HCT116 (cell line): ENCODE data around the gene NOC2L. TPM values are rescaled to one million over a fixed set of nuclear protein-coding genes. Genes with fewer than 3 reads are reported as not detected.

Source experiments
- ATAC-seq: fragments of 200-7000 bp; cut with Tn5 transposase; 2 replicates; pipeline ENCODE4 v1.9.1; 2020; ENCODE audit warnings: mild to moderate bottlenecking, moderate library complexity
- BruUV-seq: library from RNA; stranded (reverse); fragments of 400-500 nt; replicated peaks from 2 replicates; lab custom pipeline; 2021; lab: Mats Ljungman, UMichigan
- CTCF ChIA-PET: fragments of 300-600 bp; sonication (Branson Sonifier 250); formaldehyde crosslinking; loops from one replicate; lab custom pipeline; 2021; ENCODE audit warnings: antibody characterized with exemption; lab: Charles Lee
- POLR2A ChIA-PET: fragments of 300-600, 350-600 bp; sonication (Branson Sonifier 250); formaldehyde crosslinking; loops from one replicate; lab custom pipeline; 2021; ENCODE audit warnings: antibody characterized with exemption; lab: Charles Lee
- RAD21 ChIA-PET, 2 experiments: fragments of 300-600 bp; sonication (Branson Sonifier 250); formaldehyde crosslinking; loops; one replicate each; lab custom pipeline; 2023; ENCODE audit warnings: low total read pairs in 2 of 2; ENCODE audit not compliant: uncharacterized antibody in 2 of 2, unreplicated experiment in 2 of 2, low non-redundant PET in 1 of 2; lab: Charles Lee
- DNase-seq: peaks from one replicate; pipeline ENCODE4 v3.0.0-alpha.2; 2010; ENCODE audit warnings: low read depth, low spot score
- H2AFZ ChIP-seq: fragments of 200-600 bp; shearing (Covaris generic), sonication (generic); 2 replicates; pipeline ENCODE4 v1.6.1; 2017; ENCODE audit warnings: low read depth, mixed run types, mixed read lengths, antibody characterized with exemption, low read length; ENCODE audit not compliant: poor library complexity, severe bottlenecking
- H3K27ac ChIP-seq: 2 replicates; pipeline ENCODE4 v1.5.1; 2012; ENCODE audit warnings: low read depth, low read length
- H3K27me3 ChIP-seq: fragments of 200-600 bp; sonication (generic); 2 replicates; pipeline ENCODE4 v1.6.1; 2016; ENCODE audit warnings: mixed run types, low read length, mixed read lengths; ENCODE audit not compliant: insufficient read depth
- H3K36me3 ChIP-seq, 2 experiments: fragments of 200-500 bp in 1 of 2; fragments of 200-600 bp in 1 of 2; sonication (Bioruptor generic) in 1 of 2; sonication (generic) in 1 of 2; 2 replicates each; pipeline versions ENCODE4 v1.5.1 to v1.6.1; 2014 to 2016; ENCODE audit warnings: low read length in 2 of 2, inconsistent platforms in 1 of 2, mixed read lengths in 1 of 2, mixed run types in 1 of 2; ENCODE audit not compliant: insufficient read depth in 2 of 2, control insufficient read depth in 1 of 2
- H3K4me1 ChIP-seq, 2 experiments: fragments of 200-600 bp in 1 of 2; sonication (generic) in 1 of 2; 2 replicates each; pipeline versions ENCODE4 v1.5.1 to v1.6.1; 2012 to 2017; ENCODE audit warnings: low read length in 2 of 2, inconsistent platforms in 1 of 2, mild to moderate bottlenecking in 1 of 2, mixed read lengths in 1 of 2, mixed run types in 1 of 2, moderate library complexity in 1 of 2; ENCODE audit not compliant: insufficient read depth in 2 of 2, control insufficient read depth in 1 of 2
- H3K4me2 ChIP-seq: fragments of 200-600 bp; sonication (generic); 2 replicates; pipeline ENCODE4 v1.6.1; 2017; ENCODE audit warnings: mixed run types, low read length, mixed read lengths
- H3K4me3 ChIP-seq, 2 experiments: fragments of 200-600 bp in 1 of 2; sonication (generic) in 1 of 2; replicated peaks in 1 of 2; 2 replicates each; pipeline ENCODE4 v1.5.1; 2011 to 2016; ENCODE audit warnings: low read length in 2 of 2, control low read depth in 1 of 2, low read depth in 1 of 2, mild to moderate bottlenecking in 1 of 2, mixed read lengths in 1 of 2, mixed run types in 1 of 2
- H3K79me2 ChIP-seq: fragments of 200-600 bp; sonication (generic); 2 replicates; pipeline ENCODE4 v1.6.1; 2017; ENCODE audit warnings: mild to moderate bottlenecking, mixed run types, low read length, moderate library complexity, mixed read lengths; ENCODE audit not compliant: insufficient read depth
- H3K9ac ChIP-seq: fragments of 200-600 bp; sonication (generic); 2 replicates; pipeline ENCODE4 v1.6.1; 2016; ENCODE audit warnings: low read length, mixed read lengths
- H3K9me2 ChIP-seq: fragments of 200-600 bp; sonication (generic), shearing (Covaris generic); 2 replicates; pipeline ENCODE4 v1.6.1; 2017; ENCODE audit warnings: mixed run types, mild to moderate bottlenecking, moderate library complexity; ENCODE audit not compliant: insufficient read depth
- H3K9me3 ChIP-seq, 2 experiments: fragments of 200-500 bp in 1 of 2; fragments of 200-600 bp in 1 of 2; sonication (Bioruptor generic) in 1 of 2; sonication (generic) in 1 of 2; 2 replicates each; pipeline ENCODE4 v1.6.1; 2014 to 2017; ENCODE audit warnings: low read length in 2 of 2, mixed read lengths in 2 of 2, inconsistent platforms in 1 of 2, low read depth in 1 of 2, mild to moderate bottlenecking in 1 of 2, mixed run types in 1 of 2, moderate library complexity in 1 of 2; ENCODE audit not compliant: control insufficient read depth in 1 of 2, insufficient read depth in 1 of 2
- H4K20me1 ChIP-seq: fragments of 200-600 bp; sonication (generic), shearing (Covaris generic); 2 replicates; pipeline ENCODE4 v1.6.1; 2017; ENCODE audit warnings: mixed run types, mild to moderate bottlenecking, moderate library complexity; ENCODE audit not compliant: insufficient read depth
- CBX3 ChIP-seq: IDR thresholded peaks from 2 replicates; pipeline ENCODE4 v1.6.1; 2012; ENCODE audit warnings: low read depth
- CEBPB ChIP-seq: IDR thresholded peaks from 2 replicates; pipeline ENCODE4 v1.6.1; 2012; ENCODE audit warnings: low read depth
- EGR1 ChIP-seq: IDR thresholded peaks from 2 replicates; pipeline ENCODE4 v1.6.1; 2012; ENCODE audit warnings: low read depth
- ELF1 ChIP-seq: IDR thresholded peaks from 2 replicates; pipeline ENCODE4 v1.6.1; 2012; ENCODE audit warnings: low read depth, borderline replicate concordance
- FOSL1 ChIP-seq: IDR thresholded peaks from 2 replicates; pipeline ENCODE4 v1.6.1; 2012; ENCODE audit warnings: low read depth
- POLR2A ChIP-seq: IDR thresholded peaks from 2 replicates; pipeline ENCODE4 v1.7.0; 2011; ENCODE audit warnings: borderline replicate concordance; ENCODE audit not compliant: insufficient read depth, insufficient read length; ENCODE audit errors: extremely low read depth
- POLR2AphosphoS5 ChIP-seq: IDR thresholded peaks from 2 replicates; pipeline ENCODE4 v1.6.1; 2011; ENCODE audit warnings: mild to moderate bottlenecking, low read depth, low read length, moderate library complexity
- RAD21 ChIP-seq: IDR thresholded peaks from 2 replicates; pipeline ENCODE4 v1.6.1; 2012; ENCODE audit warnings: low read depth, mild to moderate bottlenecking
- REST ChIP-seq: IDR thresholded peaks from 2 replicates; pipeline ENCODE4 v1.6.1; 2012; ENCODE audit warnings: low read depth
- SIN3A ChIP-seq: IDR thresholded peaks from 2 replicates; pipeline ENCODE4 v1.6.1; 2012; ENCODE audit warnings: low read depth
- SP1 ChIP-seq: IDR thresholded peaks from 2 replicates; pipeline ENCODE4 v1.6.1; 2012; ENCODE audit warnings: low read depth
- SRF ChIP-seq: IDR thresholded peaks from 2 replicates; pipeline ENCODE4 v1.6.1; 2012; ENCODE audit warnings: low read depth
- YY1 ChIP-seq: IDR thresholded peaks from 2 replicates; pipeline ENCODE4 v1.6.1; 2011; ENCODE audit warnings: low read length, low read depth, moderate library complexity, mild to moderate bottlenecking; ENCODE audit not compliant: insufficient replicate concordance; ENCODE audit errors: extremely low read depth
- ZNF274 ChIP-seq: fragments of 200-500 bp; sonication (Bioruptor generic); IDR thresholded peaks from 2 replicates; pipeline ENCODE4 v1.6.1; 2014; ENCODE audit warnings: mild to moderate bottlenecking, low read depth, low read length, inconsistent platforms
- intact Hi-C: fragments of 100-400 bp; cut with micrococcal nuclease; formaldehyde crosslinking; loops from 2 replicates; pipeline ENCODE4 v1.10.0; 2022
- total RNA-seq: library from RNA; stranded (reverse); gene quantifications from one replicate; pipeline ENCODE4 v1.2.1, GENCODE V29; 2021; ENCODE audit not compliant: unreplicated experiment
- TF ChIP-seq, protein P1 (sequence below): IDR thresholded peaks from 2 replicates; pipeline ENCODE4 v1.6.1; 2012

NOC2L gene
- total RNA-seq, 1 experiment from 2014 or later, result 260 TPM

GRCh38 chr1:935751-936231 lies 23.3 kb downstream of the NOC2L start:
- H3K79me2 ChIP-seq, result no peaks in the 10 kb centered on the region
- no peaks in the 10 kb centered on the region for H3K9me3 ChIP-seq
- H2AFZ ChIP-seq, result no peak overlapping the region
- no peaks in the 10 kb centered on the region for H4K20me1 ChIP-seq
- no peak overlapping the region for H3K4me2 ChIP-seq
- ATAC-seq (no peak), DNase-seq (no peak)
- TF ChIP-seq EGR1, result no peak
- TF ChIP-seq RAD21, result no peak
- TF ChIP-seq ELF1, result no peak
- no peak for TF ChIP-seq SRF
- TF ChIP-seq, protein P1, sequence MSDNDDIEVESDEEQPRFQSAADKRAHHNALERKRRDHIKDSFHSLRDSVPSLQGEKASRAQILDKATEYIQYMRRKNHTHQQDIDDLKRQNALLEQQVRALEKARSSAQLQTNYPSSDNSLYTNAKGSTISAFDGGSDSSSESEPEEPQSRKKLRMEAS, result no peak
- no peak for TF ChIP-seq SIN3A
- no peak for TF ChIP-seq POLR2A
- TF ChIP-seq YY1, result no peak
- TF ChIP-seq POLR2AphosphoS5, result no peak
- no peak for TF ChIP-seq CEBPB
- TF ChIP-seq SP1, result no peak
- no peak for TF ChIP-seq ZNF274
- TF ChIP-seq REST, result no peak
- no peak for TF ChIP-seq FOSL1
- no peak for TF ChIP-seq CBX3
- no peaks in the 10 kb centered on the region for H3K36me3 ChIP-seq
- ChIA-PET POLR2A (no interaction called here), CTCF (no interaction called here), RAD21 (no interaction called here)
- intact Hi-C loops, result no loop called here
- no peak overlapping the region for H3K27ac ChIP-seq
- no peak overlapping the region for H3K4me3 ChIP-seq
- H3K4me1 ChIP-seq, result peaks cover 32 to 39% of the 10 kb centered on the region in 2 experiments
- BruUV-seq, result no TSS peak
- H3K9ac ChIP-seq, result no peak overlapping the region
- H3K27me3 ChIP-seq, result peaks cover 13% of the 10 kb centered on the region; the same call in 1 of the 2 replicates
- no peaks in the 10 kb centered on the region for H3K9me2 ChIP-seq
